H9 (cell line): ENCODE measurements around the gene DHRS7B. TPM values are rescaled to one million over a fixed set of nuclear protein-coding genes. Genes with fewer than 3 reads are reported as not detected.

Experiments used
- DNase-seq: peaks from one replicate; pipeline ENCODE4 v3.0.0-alpha.2; 2017
- H2AFZ ChIP-seq: one replicate; pipeline ENCODE4 v1.6.1; 2013; ENCODE audit warnings: mild to moderate bottlenecking, low read length, control low read depth, moderate library complexity
- H2AK5ac ChIP-seq: 2 replicates; pipeline ENCODE4 v1.6.1; 2013; ENCODE audit warnings: low read length, control low read depth, mixed read lengths; ENCODE audit not compliant: insufficient read length
- H2BK120ac ChIP-seq: one replicate; pipeline ENCODE4 v1.6.1; 2013; ENCODE audit warnings: low read depth, mild to moderate bottlenecking, low read length, control low read depth, inconsistent platforms; ENCODE audit not compliant: poor library complexity, severe bottlenecking
- H2BK12ac ChIP-seq: 2 replicates; pipeline ENCODE4 v1.6.1; 2013; ENCODE audit warnings: low read length, control low read depth, mixed read lengths, low read depth; ENCODE audit not compliant: insufficient read length
- H2BK15ac ChIP-seq: 2 replicates; pipeline ENCODE4 v1.6.1; 2013; ENCODE audit warnings: low read depth, low read length, control low read depth
- H2BK20ac ChIP-seq: one replicate; pipeline ENCODE4 v1.6.1; 2013; ENCODE audit warnings: low read depth, mild to moderate bottlenecking, low read length, control low read depth, inconsistent platforms; ENCODE audit not compliant: poor library complexity, severe bottlenecking
- H2BK5ac ChIP-seq: 2 replicates; pipeline ENCODE4 v1.6.1; 2013; ENCODE audit warnings: low read length, control low read depth, mixed read lengths; ENCODE audit not compliant: insufficient read length
- H3K14ac ChIP-seq: 2 replicates; pipeline ENCODE4 v1.6.1; 2013; ENCODE audit warnings: low read length, control low read depth; ENCODE audit not compliant: insufficient read depth
- H3K18ac ChIP-seq: 2 replicates; pipeline ENCODE4 v1.6.1; 2013; ENCODE audit warnings: low read depth, mild to moderate bottlenecking, mixed read lengths, low read length, control low read depth; ENCODE audit not compliant: insufficient read length
- H3K23ac ChIP-seq: 2 replicates; pipeline ENCODE4 v1.6.1; 2013; ENCODE audit warnings: low read length, control low read depth, mixed read lengths, low read depth; ENCODE audit not compliant: insufficient read length
- H3K23me2 ChIP-seq: 2 replicates; pipeline ENCODE4 v1.6.1; 2013; ENCODE audit warnings: low read depth, mild to moderate bottlenecking, mixed read lengths, low read length, control low read depth; ENCODE audit not compliant: insufficient read length, poor library complexity, severe bottlenecking
- H3K27ac ChIP-seq: 2 replicates; pipeline ENCODE4 v1.5.1; 2013; ENCODE audit warnings: low read length, control low read depth, mixed read lengths, low read depth; ENCODE audit not compliant: insufficient read length
- H3K27me3 ChIP-seq: 2 replicates; pipeline ENCODE4 v1.6.1; 2013; ENCODE audit warnings: low read length, control low read depth, inconsistent platforms; ENCODE audit not compliant: insufficient read depth
- H3K4ac ChIP-seq: 2 replicates; pipeline ENCODE4 v1.6.1; 2013; ENCODE audit warnings: low read depth, mild to moderate bottlenecking, control low read depth, inconsistent platforms, low read length, moderate library complexity
- H3K4me1 ChIP-seq: 2 replicates; pipeline ENCODE4 v1.6.1; 2013; ENCODE audit warnings: low read length, control low read depth, inconsistent platforms; ENCODE audit not compliant: insufficient read depth
- H3K4me2 ChIP-seq: 2 replicates; pipeline ENCODE4 v1.6.1; 2013; ENCODE audit warnings: low read length, control low read depth, mixed read lengths; ENCODE audit not compliant: insufficient read length, insufficient read depth
- H3K56ac ChIP-seq: 2 replicates; pipeline ENCODE4 v1.6.1; 2013; ENCODE audit warnings: low read depth, mild to moderate bottlenecking, mixed read lengths, low read length, control low read depth; ENCODE audit not compliant: insufficient read length
- H3K79me1 ChIP-seq: 2 replicates; pipeline ENCODE4 v1.6.1; 2013; ENCODE audit warnings: low read depth, mild to moderate bottlenecking, moderate library complexity, low read length, control low read depth, inconsistent platforms; ENCODE audit not compliant: insufficient read depth, poor library complexity, severe bottlenecking
- H3K79me2 ChIP-seq: 2 replicates; pipeline ENCODE4 v1.6.1; 2013; ENCODE audit warnings: low read length, control low read depth, inconsistent platforms; ENCODE audit not compliant: insufficient read depth
- H3K9ac ChIP-seq: 2 replicates; pipeline ENCODE4 v1.6.1; 2013; ENCODE audit warnings: low read length, control low read depth, mixed read lengths; ENCODE audit not compliant: insufficient read length; ENCODE audit errors: extremely low read depth
- H3K9me3 ChIP-seq: one replicate; pipeline ENCODE4 v1.6.1; 2013; ENCODE audit warnings: low read depth, low read length, inconsistent platforms; ENCODE audit not compliant: control insufficient read depth
- H3T11ph ChIP-seq: one replicate; pipeline ENCODE4 v1.6.1; 2013; ENCODE audit warnings: mild to moderate bottlenecking, low read length, control low read depth, inconsistent platforms
- H4K20me1 ChIP-seq: one replicate; pipeline ENCODE4 v1.6.1; 2013; ENCODE audit not compliant: control insufficient read depth, insufficient read length, insufficient read depth
- H4K5ac ChIP-seq: 2 replicates; pipeline ENCODE4 v1.6.1; 2013; ENCODE audit warnings: low read depth, mild to moderate bottlenecking, mixed read lengths, low read length, control low read depth; ENCODE audit not compliant: insufficient read length
- H4K8ac ChIP-seq: replicated peaks from 2 replicates; pipeline ENCODE4 v1.6.1; 2013; ENCODE audit warnings: low read length, control low read depth, mixed read lengths, low read depth; ENCODE audit not compliant: insufficient read length
- H4K91ac ChIP-seq: 2 replicates; pipeline ENCODE4 v1.6.1; 2013; ENCODE audit warnings: low read depth, mild to moderate bottlenecking, moderate library complexity, mixed read lengths, low read length, control low read depth; ENCODE audit not compliant: insufficient read length
- H3K27ac Mint-ChIP-seq, 3 experiments: 2 replicates in 2 of 3; 3 replicates in 1 of 3; pipeline ENCODE4 v1.8.0; 2020 to 2021; ENCODE audit warnings: mixed read lengths in 3 of 3, mild to moderate bottlenecking in 1 of 3, moderate library complexity in 1 of 3
- H3K27me3 Mint-ChIP-seq: 2 replicates; pipeline ENCODE4 v1.8.0; 2021; ENCODE audit warnings: low read depth, mild to moderate bottlenecking, moderate library complexity, mixed read lengths
- H3K36me3 Mint-ChIP-seq, 3 experiments: 2 replicates in 2 of 3; 3 replicates in 1 of 3; pipeline ENCODE4 v1.8.0; 2020 to 2021; ENCODE audit warnings: low read depth in 3 of 3, mixed read lengths in 3 of 3; ENCODE audit not compliant: insufficient read depth in 1 of 3
- H3K4me1 Mint-ChIP-seq, 2 experiments: 2 replicates each; pipeline ENCODE4 v1.8.0; 2020; ENCODE audit warnings: mixed read lengths in 2 of 2
- H3K4me3 Mint-ChIP-seq, 2 experiments: 2 replicates in 1 of 2; 3 replicates in 1 of 2; pipeline ENCODE4 v1.8.0; 2020 to 2021; ENCODE audit warnings: mild to moderate bottlenecking in 2 of 2, mixed read lengths in 2 of 2, moderate library complexity in 1 of 2
- H3K9me3 Mint-ChIP-seq, 2 experiments: 2 replicates in 1 of 2; 3 replicates in 1 of 2; pipeline ENCODE4 v1.8.0; 2020; ENCODE audit warnings: mild to moderate bottlenecking in 2 of 2, mixed read lengths in 2 of 2, moderate library complexity in 1 of 2
- CTCF ChIP-seq: fragments of 200-600 bp; sonication (generic); conservative IDR thresholded peaks from 3 replicates; pipeline ENCODE4 v1.8.0; 2021; ENCODE audit warnings: antibody characterized with exemption, mild to moderate bottlenecking
- WGBS: extraction: QIAGEN DNeasy Blood & Tissue Kit; methylation state at CpG from one replicate; pipeline ENCODE4 v1.1.7; 2013; ENCODE audit warnings: missing lambda C conversion rate, low lambda C conversion rate, mixed read lengths; ENCODE audit not compliant: insufficient read length; ENCODE audit errors: extremely low coverage; 5-methylcytosine and 5-hydroxymethylcytosine counted together
- total RNA-seq: library from RNA; stranded (reverse); gene quantifications from 2 replicates; pipeline ENCODE4 v1.2.1, GENCODE V29; 2021

DHRS7B gene
- total RNA-seq, 1 experiment from 2014 or later, result 20.3 TPM

GRCh38 chr17:21194226-21194625 lies 67.5 kb downstream of the DHRS7B start:
- H2BK5ac ChIP-seq, result no peak overlapping the region
- peaks cover 3% of the 10 kb centered on the region; the same call in 1 of the 2 replicates for H3K79me2 ChIP-seq
- Mint-ChIP-seq H3K27me3 (no peaks in the 10 kb centered on the region), H3K4me1 (peaks cover 4 to 19% of the 10 kb centered on the region in 2 experiments), H3K36me3 (peaks cover 26 to 65% (median 37%) of the 10 kb centered on the region in 3 experiments), H3K27ac (peak overlapping the region in 2 of 3 experiments; percentile 56 to 63; a peak in 2 of 7 replicates), H3K9me3 (no peaks in the 10 kb centered on the region), H3K4me3 (no peak overlapping the region)
- no peak overlapping the region for H3K56ac ChIP-seq
- no peak overlapping the region for H2AFZ ChIP-seq
- no peak overlapping the region for H4K8ac ChIP-seq
- H3K14ac ChIP-seq, result no peak overlapping the region
- H3K79me1 ChIP-seq, result peaks cover 4% of the 10 kb centered on the region
- H3T11ph ChIP-seq, result no peak overlapping the region
- no peak overlapping the region for H2BK15ac ChIP-seq
- no peak overlapping the region for H2AK5ac ChIP-seq
- no peak overlapping the region for H3K23ac ChIP-seq
- H3K9ac ChIP-seq, result no peak overlapping the region
- TF ChIP-seq CTCF, result no peak
- H3K9me3 ChIP-seq, result no peaks in the 10 kb centered on the region
- no peak overlapping the region for H2BK20ac ChIP-seq
- H4K91ac ChIP-seq, result no peak overlapping the region
- no peak overlapping the region for H3K18ac ChIP-seq
- H3K4me1 ChIP-seq, result peaks cover under 1% of the 10 kb centered on the region; the same call in 1 of the 2 replicates
- H4K5ac ChIP-seq, result no peak overlapping the region
- no peak for DNase-seq
- H2BK12ac ChIP-seq, result no peak overlapping the region
- H2BK120ac ChIP-seq, result no peak overlapping the region
- H4K20me1 ChIP-seq, result no peaks in the 10 kb centered on the region
- H3K4ac ChIP-seq, result no peak overlapping the region
- H3K23me2 ChIP-seq, result no peaks in the 10 kb centered on the region
- H3K27me3 ChIP-seq, result no peaks in the 10 kb centered on the region
- H3K27ac ChIP-seq, result no peak overlapping the region
- WGBS, result no CpG with 5 or more reads among the region's 8 CpGs
- no peak overlapping the region for H3K4me2 ChIP-seq
